SIG-M5 treated with dmso at 0.1 percent for 504 hours (cell line): Measurements from ENCODE around the gene BTNL2.
A peak's percentile ranks its signal among the peaks of the same experiment; 100 is the strongest.
"Not testable (repeated sequence)": the region's sequence is repeated elsewhere in the genome, so short reads cannot be mapped to it uniquely, and the experiment has no call there.

ENCODE experiments used
- DNase-seq: peaks from one replicate; lab custom pipeline; 2025; ENCODE audit not compliant: unreplicated experiment; lab: John Stamatoyannopoulos, UW

BTNL2 gene

GRCh38 chr6:32406857-32407256 is at the start of gene BTNL2:
Gene BTNL2 (minus strand): TSS chr6:32407181. CDS start chr6:32407123, 58 bp downstream.
- DNase-seq = no peak

- no peak for DNase-seq
These were observed 42.2 kb upstream of the BTNL2 start for GRCh38 chr6:32449088-32449736.

GRCh38 chr6:32447932-32448331 is 41.0 kb upstream of the BTNL2 start:
- DNase-seq = no peak

- DNase-seq = no peak
These were observed 38.4 kb upstream of the BTNL2 start for GRCh38 chr6:32445321-32445854.

DNA sequence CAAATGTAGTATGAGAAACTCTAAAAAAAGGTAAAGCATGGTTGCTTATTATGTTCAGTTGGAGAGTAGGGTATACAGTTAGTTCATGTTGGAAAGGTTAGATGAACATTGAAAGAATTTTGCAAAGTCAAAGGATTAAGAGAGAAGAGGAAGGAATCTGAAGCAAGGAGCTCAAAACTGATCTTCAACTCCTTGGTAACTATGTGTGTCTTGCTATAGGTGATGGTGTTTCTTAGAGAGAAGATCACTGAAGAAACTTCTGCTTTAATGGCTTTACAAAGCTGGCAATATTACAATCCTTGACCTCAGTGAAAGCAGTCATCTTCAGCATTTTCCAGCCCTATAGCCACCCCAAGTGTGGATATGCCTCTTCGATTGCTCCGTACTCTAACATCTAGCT is 37.5 kb upstream of the BTNL2 start:
- DNase-seq = no peak

GRCh38 chr6:32442977-32443552 is 36.1 kb upstream of the BTNL2 start:
- no peak for DNase-seq

- DNase-seq = no peak
These were observed 35.3 kb upstream of the BTNL2 start for GRCh38 chr6:32442243-32442667.

- peak; percentile 19 for DNase-seq
These were observed 32.7 kb upstream of the BTNL2 start, which contains the start of gene HLA-DRA for GRCh38 chr6:32439602-32440214. Gene HLA-DRA (plus strand): TSS chr6:32439887. CDS start chr6:32439951, 64 bp downstream.

DNA sequence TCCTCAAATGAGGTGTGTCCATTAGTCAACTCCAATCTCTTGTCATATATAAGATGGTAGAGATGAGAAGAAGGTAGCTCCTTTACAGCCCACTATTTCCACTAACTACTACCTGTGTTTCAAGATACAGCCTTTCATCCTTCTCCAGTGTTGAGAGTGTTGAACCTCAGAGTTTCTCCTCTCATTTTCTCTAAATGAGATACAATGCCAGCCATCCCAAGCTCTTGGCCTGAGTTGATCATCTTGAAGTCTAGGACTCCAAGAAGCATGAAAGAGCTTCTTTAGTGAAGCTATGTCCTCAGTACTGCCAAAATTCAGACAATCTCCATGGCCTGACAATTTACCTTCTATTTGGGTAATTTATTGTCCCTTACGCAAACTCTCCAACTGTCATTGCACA is 32.2 kb upstream of the BTNL2 start:
- DNase-seq = no peak

DNA sequence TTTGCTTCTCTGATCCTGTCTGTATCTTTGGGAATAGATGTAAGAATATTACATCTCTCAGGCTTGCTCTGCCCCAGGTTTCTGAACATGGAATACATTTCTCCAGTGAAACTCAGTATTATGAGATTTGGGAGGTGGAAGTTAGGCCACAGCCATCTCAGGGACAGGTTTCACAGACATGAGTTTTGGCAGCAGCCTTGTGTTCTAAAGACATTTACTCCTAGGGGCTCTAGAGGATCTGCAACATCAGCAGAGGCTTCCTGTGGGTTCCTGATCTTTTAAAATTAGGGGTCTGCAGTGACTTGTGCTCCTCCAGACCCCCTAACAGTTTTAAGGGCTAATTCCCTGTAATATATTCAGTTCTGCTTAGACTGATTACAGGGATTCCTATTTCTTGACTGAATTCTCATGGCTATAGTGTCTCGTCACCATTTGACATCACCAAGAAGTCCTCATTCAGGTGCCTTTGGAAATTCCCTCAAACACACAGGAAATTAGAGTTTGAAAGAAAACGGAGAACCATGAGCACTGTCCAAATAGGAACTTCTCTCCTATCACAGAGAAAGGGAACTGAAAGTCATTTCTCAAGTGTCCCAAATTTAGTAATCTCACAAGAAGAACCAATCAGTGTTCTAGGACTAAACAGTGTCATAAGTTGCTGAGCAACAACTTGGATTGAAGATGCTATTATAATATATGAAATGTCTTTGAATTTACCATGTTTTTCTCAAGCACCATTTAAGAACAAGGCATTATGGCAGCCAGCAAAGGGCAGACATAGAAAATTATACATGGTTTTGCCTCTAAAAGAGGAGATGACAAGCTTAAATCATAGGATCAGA is 30.2 kb upstream of the BTNL2 start:
- DNase-seq = peak; percentile 80

DNA sequence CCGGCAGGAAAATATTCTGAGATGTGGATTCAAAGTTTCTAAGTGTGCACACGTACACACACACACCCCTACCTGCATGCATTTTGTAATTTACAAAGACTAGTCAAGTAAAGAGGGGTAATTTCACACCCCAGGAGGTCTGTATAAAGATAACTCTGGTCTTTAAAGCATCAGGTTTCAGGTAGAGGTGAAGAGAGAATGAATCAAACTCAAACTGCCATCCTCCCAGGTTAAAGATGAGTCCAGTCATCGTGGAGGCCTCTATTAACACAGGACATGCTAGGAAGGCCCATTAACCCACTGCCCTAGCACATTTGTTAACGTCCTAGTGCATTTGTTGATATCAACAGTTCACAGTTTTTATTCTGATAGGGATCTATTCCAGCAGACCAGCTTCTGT is 29.2 kb upstream of the BTNL2 start:
- no peak for DNase-seq

DNA sequence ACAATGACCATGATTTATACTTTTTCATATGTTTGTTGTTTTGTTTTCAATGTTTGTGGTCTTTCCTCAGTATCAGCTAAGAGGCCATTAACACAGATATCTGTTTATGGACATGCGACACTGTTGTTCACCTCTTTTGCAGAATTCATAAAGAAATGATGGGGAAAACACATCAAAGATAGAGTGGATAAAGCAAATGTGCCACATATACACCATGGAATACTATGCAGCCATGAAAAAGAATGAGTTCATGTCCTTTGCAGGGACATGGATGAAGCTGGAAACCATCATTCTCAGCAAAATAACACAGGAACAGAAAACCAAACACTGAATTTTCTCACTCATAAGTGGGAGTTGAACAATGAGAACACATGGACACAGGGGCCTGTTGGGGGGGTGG is 27.0 kb upstream of the BTNL2 start:
- DNase-seq = not testable (repeated sequence)

DNA sequence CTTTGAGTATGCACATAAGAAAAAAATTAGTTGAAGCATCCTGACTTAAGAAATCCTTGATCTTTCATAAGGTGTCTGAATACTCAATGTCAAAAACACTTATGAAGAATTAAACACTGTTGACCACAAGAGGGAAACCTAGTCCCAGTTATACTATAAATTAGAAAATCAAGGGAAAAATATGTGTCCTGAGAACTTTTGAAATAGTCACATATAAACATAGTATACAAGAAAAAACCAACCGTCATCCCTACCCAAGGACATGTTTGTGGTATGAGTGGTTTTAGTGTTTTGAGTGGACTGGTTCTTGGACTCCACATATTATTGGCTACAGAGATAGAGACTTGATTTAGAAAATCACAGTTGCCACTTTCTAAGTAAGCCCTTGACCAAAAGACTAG is 25.1 kb upstream of the BTNL2 start:
- DNase-seq = peak; percentile 35

- DNase-seq = no peak
These were observed 24.2 kb upstream of the BTNL2 start for GRCh38 chr6:32431142-32431541.

DNA sequence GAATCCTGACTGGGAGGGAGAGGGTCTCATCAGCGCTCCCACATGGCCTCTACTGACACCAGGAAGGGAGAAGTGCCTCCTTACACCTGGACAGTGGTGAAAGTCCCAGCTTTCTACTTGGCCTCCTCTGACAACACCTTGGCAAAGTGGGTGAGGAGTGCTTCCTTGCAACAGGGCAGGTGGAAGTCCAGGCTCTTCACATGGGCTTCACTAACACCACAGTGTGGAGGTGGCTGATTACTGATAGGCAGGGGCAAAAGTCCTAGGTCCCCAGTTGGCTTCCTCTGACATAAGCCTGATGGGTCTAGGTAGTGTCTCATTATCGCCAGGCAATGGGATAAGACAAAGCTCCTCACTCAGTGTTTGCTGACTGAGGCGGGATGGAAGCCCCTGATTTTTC is 23.2 kb upstream of the BTNL2 start:
- no peak for DNase-seq

GRCh38 chr6:32427934-32428474 is 21.0 kb upstream of the BTNL2 start:
- no peak for DNase-seq

DNA sequence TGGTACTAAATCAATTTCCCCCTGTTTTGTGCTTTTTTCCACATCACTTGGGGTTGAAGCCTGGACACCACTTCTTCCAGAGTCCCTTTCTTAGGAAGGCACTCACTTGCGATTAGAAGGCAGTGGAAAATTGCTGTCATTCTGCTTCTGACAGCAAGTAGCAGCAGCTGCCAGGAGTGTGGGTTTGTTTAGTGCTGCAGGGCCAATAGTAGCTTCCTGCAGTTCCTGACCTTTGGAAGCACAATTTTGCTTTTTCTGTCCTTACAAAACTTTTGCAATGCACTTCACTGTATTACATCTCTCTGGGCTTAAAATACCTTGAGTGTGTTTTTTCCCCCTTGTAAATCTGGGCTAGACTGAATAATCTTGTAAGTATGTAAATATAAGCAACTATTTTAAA is 20.2 kb upstream of the BTNL2 start:
- no peak for DNase-seq

- no peak for DNase-seq
These were observed 19.4 kb upstream of the BTNL2 start for GRCh38 chr6:32426338-32426737.

DNA sequence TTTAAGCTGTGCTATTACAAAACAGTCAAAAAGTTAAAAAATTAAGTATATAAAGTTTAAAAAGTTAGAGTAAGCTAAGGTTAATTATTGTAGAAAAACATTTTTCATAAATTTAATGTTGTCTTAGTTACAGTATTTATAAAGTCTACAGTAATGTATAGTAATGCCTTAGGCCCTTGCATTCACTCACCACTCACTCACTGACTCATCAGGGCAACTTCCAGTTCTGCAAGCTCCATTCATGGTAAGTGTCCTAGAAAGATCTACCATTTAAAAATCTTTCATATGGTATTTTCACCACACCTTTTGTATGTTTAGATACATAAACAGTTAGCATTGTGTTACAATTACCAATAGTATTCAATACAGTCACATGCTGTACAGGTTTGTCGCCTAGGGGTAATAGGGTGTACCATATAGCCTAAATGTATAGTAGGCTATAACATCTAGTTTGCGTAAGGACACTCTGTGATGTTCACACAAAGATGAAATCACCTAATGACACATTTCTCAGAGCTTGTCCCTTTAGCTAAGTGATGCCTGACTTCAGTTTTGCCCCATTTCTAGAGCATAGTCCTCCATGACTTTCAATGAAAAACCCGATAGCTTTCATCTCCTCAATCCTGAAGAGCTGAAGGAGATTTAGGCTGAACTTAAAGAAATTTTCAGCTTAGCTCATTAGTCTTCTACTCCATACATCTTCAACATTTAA is 17.8 kb upstream of the BTNL2 start:
- no peak for DNase-seq

GRCh38 chr6:32416036-32416435 is 9.1 kb upstream of the BTNL2 start:
- DNase-seq = no peak
